ENCODE results near the gene DDX43.
"Not testable (repeated sequence)": the region's sequence is repeated elsewhere in the genome, so short reads cannot be mapped to it uniquely, and the experiment has no call there.

Gene DDX43

GRCh38 chr6:73451223-73452106, 56.8 kb downstream of the DDX43 start:
- no peaks in the 10 kb centered on the region for H3K9me3 ChIP-seq (ENCODE audit: control insufficient read depth, low read length)
- no peaks in the 10 kb centered on the region for H3K36me3 ChIP-seq (ENCODE audit: control insufficient read depth, insufficient read depth, low read length)
- H3K4me1 ChIP-seq = no peaks in the 10 kb centered on the region
- peak overlapping the region; percentile 91 for H2AFZ ChIP-seq
- no peaks in the 10 kb centered on the region for H3K79me2 ChIP-seq
- H3K4me2 ChIP-seq (ENCODE audit: low read length) = peak overlapping the region; percentile 72
- H3K27me3 ChIP-seq (ENCODE audit: control insufficient read depth, insufficient read depth, low read length) = no peaks in the 10 kb centered on the region
- TF ChIP-seq CTCF (IDR thresholded peaks at IDR 0.05) = no peak
- peak overlapping the region; percentile 3 for H3K9ac ChIP-seq
- peak overlapping the region; percentile 60 for H3K4me3 ChIP-seq (ENCODE audit: low read depth, low read length)
- H3K27ac ChIP-seq = peak overlapping the region; percentile 50

- Histone ChIP-seq H3K36me3 (ENCODE audit: control insufficient read depth, insufficient read depth, low read length) (no peaks in the 10 kb centered on the region), H3K4me1 (no peaks in the 10 kb centered on the region), H3K4me2 (ENCODE audit: low read length) (peak within 1 kb of the TSS; percentile 72), H3K27ac (peak within 1 kb of the TSS; percentile 50), H3K9me3 (ENCODE audit: control insufficient read depth, low read length) (no peaks in the 10 kb centered on the region), H3K79me2 (no peaks in the 10 kb centered on the region), H3K9ac (peak within 1 kb of the TSS; percentile 3), H3K4me3 (ENCODE audit: low read depth, low read length) (peak within 1 kb of the TSS; percentile 60), H3K27me3 (ENCODE audit: control insufficient read depth, insufficient read depth, low read length) (no peaks in the 10 kb centered on the region), H2AFZ (peak within 1 kb of the TSS; percentile 91)
- TF ChIP-seq CTCF (IDR thresholded peaks at IDR 0.05) = no peak
These were observed 57.5 kb downstream of the DDX43 start, which contains the start of gene CGAS for GRCh38 chr6:73452107-73452461. TSS of gene CGAS (minus strand) at chr6:73452297. CDS start at chr6:73452181, 116 bp downstream.

DNA sequence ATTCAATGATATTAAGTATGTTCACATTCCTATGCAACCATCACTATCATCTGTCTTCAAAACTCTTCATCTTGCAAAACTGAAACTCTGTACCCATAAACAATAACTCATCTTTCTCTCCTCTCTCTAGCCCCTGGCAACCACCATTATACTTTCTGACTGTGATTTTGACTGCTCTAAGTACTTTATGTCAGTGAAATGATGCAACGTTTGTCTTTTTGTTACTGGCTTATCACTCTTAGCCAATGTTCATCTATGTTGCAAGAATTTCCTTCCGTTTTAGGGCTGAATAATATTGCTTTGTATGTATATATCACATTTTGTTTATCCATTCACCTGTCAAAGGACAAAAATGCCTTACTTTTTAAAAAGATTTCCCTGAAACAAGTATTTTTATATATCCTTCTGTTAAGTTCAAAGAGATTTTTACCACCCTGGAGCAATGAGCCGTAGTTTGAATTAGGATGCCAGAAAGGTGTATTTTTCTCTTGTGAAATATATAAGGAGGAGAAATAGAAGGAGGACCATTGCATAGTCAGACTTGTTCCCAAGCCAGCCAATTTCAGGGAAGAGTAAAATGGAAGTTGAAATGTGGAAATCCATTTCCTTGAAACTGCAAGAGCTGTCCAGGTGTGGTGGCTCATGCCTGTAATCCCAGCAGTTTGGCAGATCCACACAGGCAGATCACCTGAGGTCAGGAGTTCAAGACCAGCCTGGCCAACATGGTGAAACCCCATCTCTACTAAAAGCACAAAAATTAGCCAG, 61.4 kb downstream of the DDX43 start:
- no peaks in the 10 kb centered on the region for H3K4me1 ChIP-seq
- H3K27ac ChIP-seq = no peak overlapping the region
- no peaks in the 10 kb centered on the region for H3K36me3 ChIP-seq (ENCODE audit: control insufficient read depth, insufficient read depth, low read length)
- H3K27me3 ChIP-seq (ENCODE audit: control insufficient read depth, insufficient read depth, low read length) = no peaks in the 10 kb centered on the region
- H3K4me3 ChIP-seq (ENCODE audit: low read depth, low read length) = no peak overlapping the region
- TF ChIP-seq CTCF (IDR thresholded peaks at IDR 0.05) = no peak
- H3K4me2 ChIP-seq (ENCODE audit: low read length) = no peak overlapping the region
- peak overlapping the region; percentile 29 for H2AFZ ChIP-seq
- no peaks in the 10 kb centered on the region for H3K9me3 ChIP-seq (ENCODE audit: control insufficient read depth, low read length)
- no peaks in the 10 kb centered on the region for H3K79me2 ChIP-seq
- no peak overlapping the region for H3K9ac ChIP-seq

DNA sequence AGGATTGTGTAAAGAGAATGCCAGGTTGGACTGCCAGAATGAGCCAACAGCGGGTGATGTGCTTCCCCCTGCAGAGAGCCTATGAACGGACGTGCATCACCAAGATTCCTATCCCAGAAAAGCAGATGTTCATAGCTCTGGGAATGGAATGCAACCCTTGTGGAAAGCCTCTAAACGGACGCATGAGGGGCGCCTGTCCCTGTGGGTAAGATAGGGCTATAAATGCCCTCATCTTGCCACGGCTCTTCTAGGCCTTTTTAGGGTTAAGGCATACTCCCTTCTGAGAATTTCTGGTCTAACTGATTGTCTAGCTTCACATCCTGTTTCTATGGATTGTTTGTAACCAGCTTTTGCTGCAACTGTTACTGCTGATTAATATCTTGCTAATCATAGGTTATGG, 64.8 kb downstream of the DDX43 start:
- H3K79me2 ChIP-seq = peaks cover 14% of the 10 kb centered on the region
- H3K4me2 ChIP-seq (ENCODE audit: low read length); H3K36me3 ChIP-seq (ENCODE audit: control insufficient read depth, insufficient read depth, low read length); H3K9ac ChIP-seq; H3K27ac ChIP-seq; H3K27me3 ChIP-seq (ENCODE audit: control insufficient read depth, insufficient read depth, low read length); H3K4me3 ChIP-seq (ENCODE audit: low read depth, low read length); H3K9me3 ChIP-seq (ENCODE audit: control insufficient read depth, low read length); H3K4me1 ChIP-seq; H2AFZ ChIP-seq: not testable (repeated sequence)

DNA sequence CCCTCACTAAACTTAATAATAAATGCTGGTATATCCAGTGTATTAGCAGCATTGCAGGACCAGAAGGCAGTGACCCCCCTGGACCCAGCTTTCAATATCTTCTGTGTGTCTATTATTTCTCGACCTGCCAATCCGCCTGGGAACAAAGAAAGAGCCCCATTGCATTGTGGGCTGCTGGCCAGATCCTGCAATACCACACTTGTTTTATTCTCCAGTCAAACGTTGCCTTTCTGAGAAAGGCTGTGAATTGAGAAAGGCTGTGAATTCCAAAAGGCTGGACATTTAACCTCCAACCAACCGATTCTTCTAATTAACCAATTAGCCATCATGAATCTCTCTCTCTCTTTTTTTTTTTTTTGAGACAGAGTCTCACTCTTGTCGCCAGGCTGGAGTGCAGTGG, 65.4 kb downstream of the DDX43 start:
- Histone ChIP-seq H3K36me3 (ENCODE audit: control insufficient read depth, insufficient read depth, low read length) (no peaks in the 10 kb centered on the region), H3K4me3 (ENCODE audit: low read depth, low read length) (no peak overlapping the region)
- no peak for TF ChIP-seq CTCF (IDR thresholded peaks at IDR 0.05)

More for the DNA sequence above, 65.4 kb downstream of the DDX43 start:
- H3K9me3 ChIP-seq (ENCODE audit: control insufficient read depth, low read length) = no peaks in the 10 kb centered on the region
- no peak overlapping the region for H3K27ac ChIP-seq
- no peak overlapping the region for H3K4me2 ChIP-seq (ENCODE audit: low read length)
- no peaks in the 10 kb centered on the region for H3K27me3 ChIP-seq (ENCODE audit: control insufficient read depth, insufficient read depth, low read length)
- no peaks in the 10 kb centered on the region for H3K4me1 ChIP-seq
- H3K9ac ChIP-seq = no peak overlapping the region
- no peak overlapping the region for H2AFZ ChIP-seq
- H3K79me2 ChIP-seq = peaks cover 14% of the 10 kb centered on the region
